Activated CD4-positive, alpha-beta T cell treated with anti-CD3 and anti-CD28 coated beads for 48 hours (primary cell): ENCODE data around the gene KRTAP20-4.

Source experiments
- DNase-seq: peaks from one replicate; pipeline ENCODE4 v3.0.0-alpha.2; 2020

The KRTAP20-4 gene

GRCh38 chr21:30668776-30669175, 48.3 kb downstream of the KRTAP20-4 start:
- DNase-seq = no peak
